K562 (cell line): Measurements from ENCODE around the gene CATSPER3. TPM values are rescaled to one million over a fixed set of nuclear protein-coding genes. Genes with fewer than 3 reads are reported as not detected.

Source experiments
- ATAC-seq: fragments of 200-7000 bp; cut with Tn5 transposase; 3 replicates; pipeline ENCODE4 v1.9.1; 2020; ENCODE audit warnings: moderate library complexity
- BruUV-seq: library from RNA; stranded (reverse); fragments of 400-500 nt; replicated peaks from 2 replicates; lab custom pipeline; 2021; lab: Mats Ljungman, UMichigan
- CTCF ChIA-PET: fragments of 300-600 bp; formaldehyde crosslinking; extraction: SDS; loops from one replicate; lab custom pipeline; 2021; ENCODE audit warnings: low intra/inter-chr PET ratio; lab: Yijun Ruan, JAX
- POLR2A ChIA-PET: fragments of 300-600, 350-650 bp; sonication (Branson Sonifier 250); formaldehyde crosslinking; extraction: SDS; loops from one replicate; lab custom pipeline; 2021; ENCODE audit warnings: antibody characterized with exemption, inconsistent platforms; lab: Yijun Ruan, JAX
- DNase-seq, 4 experiments: peaks; one replicate each; pipeline versions ENCODE4 v3.0.0 to v3.0.0-alpha.2; 2011 to 2018; ENCODE audit warnings: low spot score in 3 of 4, mixed read lengths in 3 of 4; ENCODE audit errors: extremely low read depth in 1 of 4
- FAIRE-seq: peaks from 2 replicates; lab custom pipeline; 2011; peaks lifted over from hg19 to GRCh38; lab: Jason Lieb, UNC
- H2AFZ ChIP-seq: 2 replicates; pipeline ENCODE4 v1.6.0; 2011; ENCODE audit warnings: low read depth, low read length, control low read depth, inconsistent platforms
- H3K27ac ChIP-seq: fragments of 200-600 bp; 3 replicates; pipeline ENCODE4 v1.8.0; 2011; ENCODE audit warnings: low read depth, mild to moderate bottlenecking, control low read depth, inconsistent platforms, low read length, moderate library complexity, mixed read lengths; ENCODE audit errors: extremely low read depth
- H3K27me3 ChIP-seq, 2 experiments: fragments of 300-600 bp in 1 of 2; 2 replicates in 1 of 2; 3 replicates in 1 of 2; pipeline versions ENCODE4 v1.6.0 to v1.8.0; 2011; ENCODE audit warnings: inconsistent platforms in 2 of 2, low read length in 2 of 2, mild to moderate bottlenecking in 1 of 2, mixed read lengths in 1 of 2, moderate library complexity in 1 of 2; ENCODE audit not compliant: control insufficient read depth in 2 of 2, insufficient read depth in 2 of 2
- H3K36me3 ChIP-seq: fragments of 300-600 bp; 3 replicates; pipeline ENCODE4 v1.8.0; 2011; ENCODE audit warnings: mild to moderate bottlenecking, low read length, inconsistent platforms; ENCODE audit not compliant: control insufficient read depth, insufficient read depth
- H3K4me1 ChIP-seq, 2 experiments: fragments of 200-600 bp in 1 of 2; replicated peaks in 1 of 2; 2 replicates in 1 of 2; 3 replicates in 1 of 2; pipeline versions ENCODE4 v1.5.1 to v1.8.0; 2011; ENCODE audit warnings: inconsistent platforms in 2 of 2, low read length in 2 of 2, mild to moderate bottlenecking in 1 of 2, mixed read lengths in 1 of 2, moderate library complexity in 1 of 2; ENCODE audit not compliant: control insufficient read depth in 2 of 2, insufficient read depth in 2 of 2
- H3K4me2 ChIP-seq: 2 replicates; pipeline ENCODE4 v1.6.1; 2011; ENCODE audit warnings: low read length, control low read depth, inconsistent platforms, mixed read lengths; ENCODE audit not compliant: insufficient read depth
- H3K4me3 ChIP-seq: fragments of 200-600 bp; sonication (generic), shearing (Covaris generic); 2 replicates; pipeline ENCODE4 v1.5.1; 2016; ENCODE audit warnings: control low read depth, inconsistent platforms
- H3K79me2 ChIP-seq: fragments of 200-600 bp; 3 replicates; pipeline ENCODE4 v1.8.0; 2011; ENCODE audit warnings: low read length, inconsistent platforms; ENCODE audit not compliant: control insufficient read depth, insufficient read depth
- H3K9ac ChIP-seq, 2 experiments: 2 replicates each; pipeline versions ENCODE4 v1.6.0 to v1.6.1; 2011; ENCODE audit warnings: low read depth in 2 of 2, low read length in 2 of 2, control low read depth in 1 of 2, inconsistent platforms in 1 of 2, mild to moderate bottlenecking in 1 of 2, mixed read lengths in 1 of 2; ENCODE audit not compliant: insufficient read depth in 1 of 2
- H3K9me1 ChIP-seq: one replicate; pipeline ENCODE4 v1.6.0; 2011; ENCODE audit warnings: inconsistent platforms, mild to moderate bottlenecking, low read length, moderate library complexity; ENCODE audit not compliant: control insufficient read depth, insufficient read depth
- H3K9me3 ChIP-seq: replicated peaks from 2 replicates; pipeline ENCODE4 v1.5.1; 2011; ENCODE audit warnings: low read depth, low read length, inconsistent platforms; ENCODE audit not compliant: control insufficient read depth, insufficient read depth
- H4K20me1 ChIP-seq: replicated peaks from 2 replicates; pipeline ENCODE4 v1.6.1; 2011; ENCODE audit warnings: low read length, inconsistent platforms, mixed read lengths; ENCODE audit not compliant: control insufficient read depth, insufficient read depth
- ARID3A ChIP-seq: IDR thresholded peaks from 2 replicates; pipeline ENCODE4 v1.6.1; 2012; ENCODE audit warnings: low read depth, low read length, improper control_type of control experiment, borderline replicate concordance
- BDP1 ChIP-seq: IDR thresholded peaks from 3 replicates; pipeline ENCODE4 v1.6.1; 2011; ENCODE audit not compliant: insufficient read length, insufficient read depth
- CBX2 ChIP-seq: fragments of 200-600 bp; sonication (generic); IDR thresholded peaks from one replicate; pipeline ENCODE4 v1.6.1; 2012; ENCODE audit warnings: mild to moderate bottlenecking, low read length, inconsistent platforms; ENCODE audit not compliant: insufficient read depth, poor library complexity, severe bottlenecking
- DEAF1 ChIP-seq: fragments of 450-650 bp; formaldehyde crosslinking; IDR thresholded peaks from 2 replicates; pipeline ENCODE4 v1.4.0; 2020; ENCODE audit warnings: mild to moderate bottlenecking, moderate library complexity
- EHMT2 ChIP-seq: fragments of 450-650 bp; IDR thresholded peaks from 2 replicates; pipeline ENCODE4 v1.6.1; 2018; ENCODE audit warnings: antibody characterized with exemption
- FOXA3 ChIP-seq, 2 experiments: fragments of 450-650 bp in 1 of 2; sonication (generic) in 1 of 2; formaldehyde crosslinking; IDR thresholded peaks in 1 of 2; conservative IDR thresholded peaks in 1 of 2; 2 replicates each; pipeline versions ENCODE4 v1.4.0 to v1.8.0; 2020 to 2022; ENCODE audit warnings: mild to moderate bottlenecking in 2 of 2, missing genetic modification reagents in 1 of 2
- KLF13 ChIP-seq: fragments of 450-650 bp; IDR thresholded peaks from 2 replicates; pipeline ENCODE4 v1.6.1; 2016; ENCODE audit warnings: missing genetic modification characterization, low read depth, mild to moderate bottlenecking, missing compliant biosample characterization, moderate library complexity, borderline replicate concordance
- MITF ChIP-seq: IDR thresholded peaks from 2 replicates; pipeline ENCODE4 v1.6.1; 2014; ENCODE audit warnings: antibody characterized with exemption
- RCOR1 ChIP-seq, 2 experiments: IDR thresholded peaks; 2 replicates each; pipeline ENCODE4 v1.6.1; 2012; ENCODE audit warnings: low read depth in 2 of 2, low read length in 2 of 2, borderline replicate concordance in 1 of 2, improper control_type of control experiment in 1 of 2
- SMAD3 ChIP-seq: fragments of 450-650 bp; formaldehyde crosslinking; conservative IDR thresholded peaks from 2 replicates; pipeline ENCODE4 v1.4.0; 2020; ENCODE audit warnings: mild to moderate bottlenecking
- SMC3 ChIP-seq: conservative IDR thresholded peaks from 2 replicates; pipeline ENCODE4 v1.6.1; 2011; ENCODE audit warnings: low read depth, low read length, improper control_type of control experiment; ENCODE audit not compliant: insufficient read depth
- TCF7L2 ChIP-seq: fragments of 150-350 bp; IDR thresholded peaks from 2 replicates; pipeline ENCODE4 v1.6.1; 2016; ENCODE audit warnings: low read depth, mild to moderate bottlenecking, low read length, moderate library complexity
- TSC22D4 ChIP-seq: fragments of 450-650 bp; IDR thresholded peaks from 2 replicates; pipeline ENCODE4 v1.6.1; 2016; ENCODE audit warnings: missing genetic modification characterization, missing biosample characterization, control low read depth
- ZBTB43 ChIP-seq: sonication (generic); formaldehyde crosslinking; IDR thresholded peaks from 2 replicates; pipeline ENCODE4 v1.8.0; 2023; ENCODE audit warnings: mild to moderate bottlenecking, missing genetic modification reagents
- ZBTB8A ChIP-seq: fragments of 450-650 bp; IDR thresholded peaks from 2 replicates; pipeline ENCODE4 v1.6.1; 2018; ENCODE audit warnings: mild to moderate bottlenecking, moderate library complexity; ENCODE audit not compliant: partially characterized antibody
- ZFP1 ChIP-seq: fragments of 450-650 bp; formaldehyde crosslinking; IDR thresholded peaks from 2 replicates; pipeline ENCODE4 v1.4.0; 2020; ENCODE audit warnings: mild to moderate bottlenecking, mixed read lengths
- ZNF780A ChIP-seq: fragments of 250-450 bp; sonication (Bioruptor Pico); IDR thresholded peaks from 2 replicates; pipeline ENCODE4 v1.5.0; 2021; ENCODE audit warnings: mild to moderate bottlenecking
- WGBS: fragments of 100-300 bp; shearing (Covaris generic); methylation state at CpG from one replicate; pipeline ENCODE4 v1.1.6; 2016; ENCODE audit warnings: low coverage, mixed read lengths; ENCODE audit not compliant: insufficient coverage; ENCODE audit errors: missing lambda C conversion rate; 5-methylcytosine and 5-hydroxymethylcytosine counted together
- in situ Hi-C: fragments of 300-500 bp; cut with MboI; formaldehyde crosslinking; loops from 4 replicates; pipeline ENCODE4 v1.15.0; 2018; ENCODE audit warnings: inconsistent platforms, mixed read lengths
- intact Hi-C: fragments of 100-400 bp; cut with micrococcal nuclease; formaldehyde crosslinking; loops from 2 replicates; pipeline ENCODE4 v1.14.2; 2022
- polyA plus RNA-seq, 8 experiments: library from polyadenylated mRNA; depleted of rRNA in 4 of 8; stranded (reverse) in 5 of 8; unstranded in 3 of 8; fragments of >200 nt; fragmentation: Nextera tagmentation in 2 of 8; fragmentation: Illumina TruSeq in 1 of 8; extraction: Ambion mirVana in 2 of 8; extraction: Trizol in 1 of 8; gene quantifications; 2 replicates each; pipeline versions ENCODE4 v1.2.1 to v1.2.3, GENCODE V29; 2011 to 2014; ENCODE audit warnings: inconsistent platforms in 1 of 8, missing spikeins in 1 of 8
- total RNA-seq, 7 experiments: library from RNA; depleted of rRNA in 6 of 7; stranded (reverse); fragments of >200 nt in 6 of 7; fragmentation: Illumina TruSeq in 2 of 7; extraction: Trizol in 2 of 7; gene quantifications; 2 replicates each; pipeline versions ENCODE4 v1.2.1 to v1.2.3, GENCODE V29; 2011 to 2021; ENCODE audit warnings: low replicate concordance in 1 of 7

The CATSPER3 gene
- total and polyA plus RNA-seq, 9 of the 15 experiments (the other 6 are each of a cell fraction or from before 2014, with no cell fraction given), result 0.14 to 1.5 (median 0.49) TPM

- Histone ChIP-seq H3K27me3 (peaks cover 0 to 7% of the 10 kb centered on the region in 2 experiments; a peak in 1 of 5 replicates), H3K9me1 (no peaks in the 10 kb centered on the region), H3K4me1 (peaks cover 26 to 37% of the 10 kb centered on the region in 2 experiments; a peak in 4 of 5 replicates), H3K4me3 (no peak overlapping the region), H2AFZ (no peak overlapping the region), H3K4me2 (no peak overlapping the region), H3K79me2 (no peaks in the 10 kb centered on the region), H3K9ac (no peak overlapping the region), H3K9me3 (no peaks in the 10 kb centered on the region), H4K20me1 (0 out of 2 replicates have a peak, but pooled peaks cover 5% of the 10 kb centered on the region), H3K36me3 (no peaks in the 10 kb centered on the region), H3K27ac (no peak overlapping the region)
- CTCF ChIA-PET, result no interaction called here
- BruUV-seq, result no TSS peak
- ATAC-seq (no peak), DNase-seq (no peak), FAIRE-seq (no peak)
- in situ Hi-C loops (no loop called here), intact Hi-C loops (no loop called here)
- WGBS, result 38% methylated on average over 2 of the region's 2 CpGs
- POLR2A ChIA-PET, result interaction anchor here (1.7 kb wide), 1 partner anchor 17 kb away, joined by 6 read pairs; no protein-coding TSS in a partner anchor
- no peak for TF ChIP-seq RCOR1 (IDR thresholded peaks at IDR 0.05; ENCODE audit: borderline replicate concordance in 1 of 2, low read depth in 2 of 2, low read length in 2 of 2)
- no peak for TF ChIP-seq SMAD3 (CRISPR knock-in tag)
- no peak for TF ChIP-seq BDP1
- no peak for TF ChIP-seq DEAF1
- no peak for TF ChIP-seq EHMT2
- TF ChIP-seq SMC3, result no peak
- TF ChIP-seq TSC22D4, result no peak
- no peak for TF ChIP-seq ZBTB8A
- no peak for TF ChIP-seq ZNF780A (CRISPR knock-in tag)
- no peak for TF ChIP-seq CBX2
- no peak for TF ChIP-seq ZBTB43 (CRISPR knock-in tag)
- no peak for TF ChIP-seq ARID3A
- TF ChIP-seq FOXA3 (CRISPR knock-in tag; conservative IDR thresholded peaks at IDR 0.05 in 1 of 2, IDR thresholded peaks at IDR 0.05 in 1 of 2), result no peak
- TF ChIP-seq TCF7L2, result no peak
- TF ChIP-seq MITF, result no peak
- TF ChIP-seq ZFP1, result no peak
- TF ChIP-seq KLF13 (tag), result no peak
These were observed 86.8 kb downstream of the CATSPER3 start for GRCh38 chr5:135054546-135054945.
